OCI-LY7 (cell line): Measurements from ENCODE around the gene BTAF1. TPM values are rescaled to one million over a fixed set of nuclear protein-coding genes. Genes with fewer than 3 reads are reported as not detected.
"Not testable (repeated sequence)": the region's sequence is repeated elsewhere in the genome, so short reads cannot be mapped to it uniquely, and the experiment has no call there.

Experiments
- BruUV-seq: library from RNA; stranded (reverse); fragments of 400-500 nt; replicated peaks from 2 replicates; lab custom pipeline; 2021; lab: Mats Ljungman, UMichigan
- CTCF ChIA-PET: fragments of 300-600 bp; sonication (Branson Sonifier 250); formaldehyde crosslinking; loops from one replicate; lab custom pipeline; 2022; ENCODE audit warnings: antibody characterized with exemption; ENCODE audit not compliant: unreplicated experiment; lab: Charles Lee
- POLR2A ChIA-PET: fragments of 300-600 bp; sonication (Branson Sonifier 250); formaldehyde crosslinking; loops from one replicate; lab custom pipeline; 2022; ENCODE audit warnings: antibody characterized with exemption; lab: Charles Lee
- DNase-seq: peaks from one replicate; pipeline ENCODE4 v3.0.0-alpha.2; 2015; ENCODE audit warnings: low spot score
- H2AFZ ChIP-seq: fragments of 200-600 bp; sonication (generic), shearing (Covaris generic); 2 replicates; pipeline ENCODE4 v1.6.1; 2014; ENCODE audit warnings: mild to moderate bottlenecking, antibody characterized with exemption, low read length, moderate library complexity
- H3K27ac ChIP-seq: fragments of 200-600 bp; sonication (generic); 2 replicates; pipeline ENCODE4 v1.5.1; 2014; ENCODE audit warnings: mixed run types, low read depth, mild to moderate bottlenecking, moderate library complexity, low read length, inconsistent platforms; ENCODE audit not compliant: poor library complexity, severe bottlenecking
- H3K36me3 ChIP-seq: fragments of 200-600 bp; sonication (generic); 2 replicates; pipeline ENCODE4 v1.6.1; 2014; ENCODE audit warnings: mild to moderate bottlenecking, antibody characterized with exemption, low read length, moderate library complexity, mixed read lengths; ENCODE audit not compliant: insufficient read depth
- H3K4me1 ChIP-seq: fragments of 200-600 bp; sonication (generic); 2 replicates; pipeline ENCODE4 v1.5.1; 2014; ENCODE audit warnings: mild to moderate bottlenecking, low read length; ENCODE audit not compliant: insufficient read depth, poor library complexity, severe bottlenecking
- H3K4me2 ChIP-seq: fragments of 200-600 bp; sonication (generic); 2 replicates; pipeline ENCODE4 v1.6.1; 2014; ENCODE audit warnings: mild to moderate bottlenecking, low read length
- H3K4me3 ChIP-seq: fragments of 200-600 bp; sonication (generic); 2 replicates; pipeline ENCODE4 v1.5.1; 2014; ENCODE audit warnings: mild to moderate bottlenecking, low read depth, low read length; ENCODE audit not compliant: poor library complexity, severe bottlenecking
- H3K79me2 ChIP-seq: fragments of 200-600 bp; sonication (generic); 2 replicates; pipeline ENCODE4 v1.6.1; 2016; ENCODE audit warnings: low read depth, mild to moderate bottlenecking, low read length, moderate library complexity, mixed read lengths; ENCODE audit not compliant: insufficient read depth
- H3K9me2 ChIP-seq: fragments of 200-600 bp; sonication (generic); 2 replicates; pipeline ENCODE4 v1.6.1; 2016; ENCODE audit warnings: mild to moderate bottlenecking, low read length, mixed read lengths; ENCODE audit not compliant: insufficient read depth
- H3K9me3 ChIP-seq: fragments of 200-600 bp; sonication (generic); 2 replicates; pipeline ENCODE4 v1.6.1; 2014; ENCODE audit warnings: mild to moderate bottlenecking, mixed run types, low read length, mixed read lengths
- H4K20me1 ChIP-seq: fragments of 200-600 bp; sonication (generic); 2 replicates; pipeline ENCODE4 v1.6.1; 2014; ENCODE audit warnings: mild to moderate bottlenecking, antibody characterized with exemption, low read length, moderate library complexity, mixed read lengths; ENCODE audit not compliant: insufficient read depth
- CTCF ChIP-seq: fragments of 200-600 bp; sonication (generic); conservative IDR thresholded peaks from 2 replicates; pipeline ENCODE4 v1.5.1; 2014; ENCODE audit warnings: mild to moderate bottlenecking, antibody characterized with exemption, low read length, moderate library complexity, mixed read lengths
- EZH2phosphoT487 ChIP-seq: fragments of 200-600 bp; sonication (generic); IDR thresholded peaks from 2 replicates; pipeline ENCODE4 v1.6.1; 2018; ENCODE audit warnings: low read depth, borderline replicate concordance, mild to moderate bottlenecking, mixed run types, antibody characterized with exemption, low read length, moderate library complexity, mixed read lengths
- intact Hi-C: fragments of 100-400 bp; cut with micrococcal nuclease; formaldehyde crosslinking; loops from one replicate; pipeline ENCODE4 v1.10.0; 2022; ENCODE audit not compliant: unreplicated experiment
- total RNA-seq, 2 experiments: library from RNA; depleted of rRNA in 1 of 2; stranded (reverse); fragments of >200 nt in 1 of 2; shearing (Covaris generic) in 1 of 2; gene quantifications; 2 replicates each; pipeline ENCODE4 v1.2.3, GENCODE V29; 2014 to 2022

BTAF1 gene
- total RNA-seq, 2 experiments from 2014 or later = 65.1 to 95.6 TPM

- intact Hi-C loops = no loop called here
- H3K9me3 ChIP-seq = no peaks in the 10 kb centered on the region
- H3K36me3 ChIP-seq = peaks cover 97% of the 10 kb centered on the region
- H3K4me3 ChIP-seq = no peak overlapping the region
- no peaks in the 10 kb centered on the region for H3K4me1 ChIP-seq
- no peak overlapping the region for H2AFZ ChIP-seq
- no TSS peak for BruUV-seq
- H3K27ac ChIP-seq = no peak overlapping the region
- H3K79me2 ChIP-seq = no peaks in the 10 kb centered on the region
- POLR2A ChIA-PET = interaction anchor here (0.6 to 1.0 kb wide), 3 partner anchors 18 to 268 kb away, joined by 3 to 4 read pairs (median 3); no protein-coding TSS in a partner anchor
- DNase-seq = no peak
- CTCF ChIA-PET = interaction anchor here (0.6 kb wide), 1 partner anchor 18 kb away, joined by 3 read pairs; no protein-coding TSS in a partner anchor
- no peaks in the 10 kb centered on the region for H3K9me2 ChIP-seq
- TF ChIP-seq EZH2phosphoT487 (no peak), CTCF (no peak)
- H3K4me2 ChIP-seq = no peak overlapping the region
- no peaks in the 10 kb centered on the region for H4K20me1 ChIP-seq
These were observed 103.6 kb downstream of the BTAF1 start for GRCh38 chr10:92027141-92027540.

GRCh38 chr10:92031580-92031979 is 108.0 kb downstream of the BTAF1 start:
- H3K36me3 ChIP-seq = peaks cover 76% of the 10 kb centered on the region
- no peak for DNase-seq
- no peaks in the 10 kb centered on the region for H3K4me1 ChIP-seq
- H3K9me3 ChIP-seq = no peaks in the 10 kb centered on the region
- H3K4me3 ChIP-seq = no peak overlapping the region
- no TSS peak for BruUV-seq
- no peaks in the 10 kb centered on the region for H4K20me1 ChIP-seq
- H3K4me2 ChIP-seq = no peak overlapping the region
- H2AFZ ChIP-seq = no peak overlapping the region
- POLR2A ChIA-PET = no interaction called here
- TF ChIP-seq CTCF = no peak
- TF ChIP-seq EZH2phosphoT487 = no peak
- no peaks in the 10 kb centered on the region for H3K9me2 ChIP-seq
- CTCF ChIA-PET = no interaction called here
- intact Hi-C loops = no loop called here
- no peak overlapping the region for H3K27ac ChIP-seq
- H3K79me2 ChIP-seq = no peaks in the 10 kb centered on the region

GRCh38 chr10:92033070-92033469 is 109.5 kb downstream of the BTAF1 start:
- BruUV-seq, H3K9me2 ChIP-seq, H3K4me2 ChIP-seq, H4K20me1 ChIP-seq, DNase-seq, H3K27ac ChIP-seq, H3K9me3 ChIP-seq, POLR2A ChIA-PET, H3K79me2 ChIP-seq, H3K4me1 ChIP-seq, intact Hi-C loops, CTCF ChIA-PET, H2AFZ ChIP-seq, H3K4me3 ChIP-seq: not testable (repeated sequence)
- peaks cover 61% of the 10 kb centered on the region for H3K36me3 ChIP-seq
